Endothelial cell of umbilical vein (primary cell): Measurements from ENCODE around the gene FURIN. TPM values are rescaled to one million over a fixed set of nuclear protein-coding genes. Genes with fewer than 3 reads are reported as not detected.

Experiments
- BruUV-seq: library from RNA; stranded (reverse); fragments of 400-500 nt; replicated peaks from 2 replicates; lab custom pipeline; 2021; lab: Mats Ljungman, UMichigan
- CTCF ChIA-PET: fragments of 300-600, 350-600 bp; sonication (Branson Sonifier 250); formaldehyde crosslinking; loops from one replicate; lab custom pipeline; 2021; ENCODE audit warnings: antibody characterized with exemption, inconsistent platforms; lab: Charles Lee
- POLR2A ChIA-PET: fragments of 300-600, 350-600 bp; sonication (Branson Sonifier 250); formaldehyde crosslinking; loops from one replicate; lab custom pipeline; 2021; ENCODE audit warnings: antibody characterized with exemption, inconsistent platforms; lab: Charles Lee
- DNase-seq: peaks from one replicate; pipeline ENCODE4 v3.0.0-alpha.2; 2011; ENCODE audit warnings: low read depth, low spot score
- FAIRE-seq: peaks from 2 replicates; lab custom pipeline; 2011; peaks lifted over from hg19 to GRCh38; lab: Jason Lieb, UNC
- H2AFZ ChIP-seq: 2 replicates; pipeline ENCODE4 v1.6.0; 2012; ENCODE audit warnings: low read depth, low read length, control low read depth, inconsistent platforms
- H3K27ac ChIP-seq: 2 replicates; pipeline ENCODE4 v1.5.1; 2011; ENCODE audit warnings: low read depth, mild to moderate bottlenecking, control low read depth, low read length, moderate library complexity; ENCODE audit not compliant: insufficient read depth
- H3K27me3 ChIP-seq, 2 experiments: 2 replicates each; pipeline versions ENCODE4 v1.6.0 to v1.6.1; 2011; ENCODE audit warnings: low read length in 2 of 2, mixed read lengths in 1 of 2; ENCODE audit not compliant: control insufficient read depth in 2 of 2, insufficient read depth in 2 of 2
- H3K36me3 ChIP-seq, 2 experiments: 2 replicates in 1 of 2; 3 replicates in 1 of 2; pipeline ENCODE4 v1.5.1; 2011; ENCODE audit warnings: low read length in 2 of 2, mild to moderate bottlenecking in 1 of 2, moderate library complexity in 1 of 2; ENCODE audit not compliant: control insufficient read depth in 2 of 2, insufficient read depth in 2 of 2; ENCODE audit errors: extremely low read depth in 1 of 2
- H3K4me1 ChIP-seq: 3 replicates; pipeline ENCODE4 v1.5.1; 2011; ENCODE audit warnings: mild to moderate bottlenecking, low read length; ENCODE audit not compliant: control insufficient read depth, insufficient read depth; ENCODE audit errors: extremely low read depth
- H3K4me2 ChIP-seq: 2 replicates; pipeline ENCODE4 v1.6.1; 2011; ENCODE audit warnings: low read length, control low read depth, mixed read lengths; ENCODE audit not compliant: insufficient read depth
- H3K4me3 ChIP-seq, 3 experiments: fragments of 200-600 bp in 1 of 3; sonication (generic), shearing (Covaris generic) in 1 of 3; replicated peaks in 1 of 3; 2 replicates each; pipeline ENCODE4 v1.5.1; 2011 to 2016; ENCODE audit warnings: control low read depth in 3 of 3, low read length in 3 of 3, mild to moderate bottlenecking in 2 of 3, inconsistent platforms in 1 of 3, low read depth in 1 of 3, moderate library complexity in 1 of 3; ENCODE audit not compliant: insufficient read depth in 1 of 3
- H3K79me2 ChIP-seq: 2 replicates; pipeline ENCODE4 v1.6.0; 2012; ENCODE audit warnings: low read length, inconsistent platforms; ENCODE audit not compliant: control insufficient read depth, insufficient read depth
- H3K9ac ChIP-seq: replicated peaks from 2 replicates; pipeline ENCODE3; 2011; ENCODE audit warnings: low read length, control low read depth; ENCODE audit not compliant: insufficient read depth; ENCODE audit errors: extremely low read depth
- H3K9me1 ChIP-seq: replicated peaks from 3 replicates; pipeline ENCODE4 v1.6.0; 2011; ENCODE audit warnings: mild to moderate bottlenecking, low read length; ENCODE audit not compliant: control insufficient read depth, insufficient read depth; ENCODE audit errors: extremely low read depth
- H3K9me3 ChIP-seq: replicated peaks from 2 replicates; pipeline ENCODE4 v1.5.1; 2012; ENCODE audit warnings: low read length, inconsistent platforms; ENCODE audit not compliant: control insufficient read depth, insufficient read depth
- H4K20me1 ChIP-seq: replicated peaks from 2 replicates; pipeline ENCODE3; 2011; ENCODE audit warnings: mild to moderate bottlenecking, low read length; ENCODE audit not compliant: control insufficient read depth, insufficient read depth; ENCODE audit errors: extremely low read depth
- EZH2 ChIP-seq: IDR thresholded peaks from 2 replicates; pipeline ENCODE4 v1.6.1; 2012; ENCODE audit warnings: borderline replicate concordance, low read depth, mild to moderate bottlenecking, moderate library complexity, low read length, inconsistent platforms; ENCODE audit not compliant: severe bottlenecking
- FOS ChIP-seq: IDR thresholded peaks from 2 replicates; pipeline ENCODE4 v1.6.1; 2011; ENCODE audit warnings: mild to moderate bottlenecking, low read length, moderate library complexity, borderline replicate concordance; ENCODE audit not compliant: insufficient read depth
- GATA2 ChIP-seq: IDR thresholded peaks from 2 replicates; pipeline ENCODE4 v1.7.0; 2011; ENCODE audit warnings: low read depth, mild to moderate bottlenecking, moderate library complexity, mixed read lengths, low read length; ENCODE audit not compliant: insufficient read length, insufficient read depth
- JUN ChIP-seq: IDR thresholded peaks from 2 replicates; pipeline ENCODE4 v1.6.1; 2011; ENCODE audit warnings: borderline replicate concordance, low read depth; ENCODE audit not compliant: insufficient read length, insufficient read depth
- MYC ChIP-seq: IDR thresholded peaks from one replicate; pipeline ENCODE4 v1.6.1; 2011; ENCODE audit warnings: mild to moderate bottlenecking, low read depth, low read length
- POLR2A ChIP-seq: IDR thresholded peaks from 2 replicates; pipeline ENCODE4 v1.6.1; 2012; ENCODE audit warnings: low read depth, mild to moderate bottlenecking, control low read depth, low read length
- POLR2AphosphoS5 ChIP-seq: IDR thresholded peaks from 2 replicates; pipeline ENCODE4 v1.6.1; 2012; ENCODE audit warnings: low read depth, mild to moderate bottlenecking, control low read depth, low read length, moderate library complexity; ENCODE audit not compliant: insufficient read depth
- dilution Hi-C: fragments of 300-500 bp; cut with MboI; formaldehyde crosslinking; loops from one replicate; pipeline ENCODE4 v1.15.0; 2019; ENCODE audit warnings: low sequenced_read_pairs; ENCODE audit not compliant: extremely low pct_ligation_motif_present
- intact Hi-C: fragments of 100-400 bp; cut with micrococcal nuclease; formaldehyde crosslinking; loops from one replicate; pipeline ENCODE4 v1.10.0; 2022
- polyA plus RNA-seq, 4 experiments: library from polyadenylated mRNA; depleted of rRNA in 3 of 4; stranded (reverse) in 3 of 4; unstranded in 1 of 4; fragments of >200 nt; gene quantifications; 2 replicates each; pipeline versions ENCODE4 v1.2.1 to v1.2.3, GENCODE V29; 2011 to 2012; ENCODE audit warnings: missing spikeins in 1 of 4
- total RNA-seq: library from RNA; stranded (reverse); gene quantifications from 2 replicates; pipeline ENCODE4 v1.2.3, GENCODE V29; 2021
- TF ChIP-seq, protein P1 (sequence below), 2 donors: IDR thresholded peaks; 1 replicate in 1 of 2; 2 replicates in 1 of 2; pipeline ENCODE4 v1.5.1; 2011; ENCODE audit warnings: low read length in 2 of 2, mild to moderate bottlenecking in 2 of 2, moderate library complexity in 2 of 2, control low read depth in 1 of 2, inconsistent platforms in 1 of 2, low read depth in 1 of 2; ENCODE audit not compliant: insufficient read depth in 1 of 2; ENCODE audit errors: extremely low read depth in 1 of 2

FURIN gene
- total and polyA plus RNA-seq, 2 donors (not counting 3 experiments of a cell fraction or from before 2014, with no cell fraction given) = 77.4 to 131 TPM

DNA sequence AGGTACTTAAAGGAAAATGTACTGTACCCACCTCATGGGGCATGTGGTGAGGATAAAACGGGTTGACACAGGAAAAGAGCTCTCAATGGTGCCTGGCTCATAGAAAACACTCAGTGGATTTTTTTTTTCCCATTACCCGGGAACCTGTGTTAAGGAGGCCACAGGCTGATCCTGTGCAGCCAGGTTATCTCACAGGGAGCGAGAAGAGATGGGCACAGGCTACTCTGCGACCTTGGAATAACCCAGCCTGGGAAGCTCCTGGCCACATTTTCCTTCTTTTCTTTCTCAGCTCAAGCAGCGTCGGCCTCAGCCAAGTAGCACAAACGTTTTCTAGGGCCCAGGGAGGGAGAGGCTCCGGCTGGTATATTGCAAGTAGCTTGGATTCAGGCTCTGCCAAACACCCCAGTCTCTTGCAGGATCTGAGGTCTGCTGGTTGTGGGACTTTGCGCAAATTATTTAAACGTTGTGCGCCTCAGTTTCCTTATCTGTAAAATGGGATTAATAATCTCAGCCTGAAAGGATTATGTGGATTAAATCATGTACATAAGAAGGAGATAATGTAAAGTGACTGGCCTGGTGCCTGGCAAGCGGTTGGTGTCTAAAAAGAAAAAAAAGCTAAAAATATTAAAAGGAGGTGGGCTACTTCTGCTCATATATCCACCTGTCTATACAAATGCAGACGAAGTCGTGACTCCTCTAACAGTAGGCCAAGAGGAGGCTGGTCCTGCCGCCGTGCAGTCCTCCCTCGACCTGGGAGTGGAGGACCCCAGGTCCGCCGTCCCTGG lies 2.2 kb downstream of the FURIN start:
- dilution Hi-C loops = no loop called here
- peak; percentile 58 for DNase-seq
- Histone ChIP-seq H3K9me3 (no peaks in the 10 kb centered on the region), H2AFZ (peak overlapping the region; percentile 23), H3K79me2 (peaks cover 46% of the 10 kb centered on the region), H3K27ac (peak overlapping the region; percentile 89), H4K20me1 (no peaks in the 10 kb centered on the region), H3K9ac (peak overlapping the region; percentile 94), H3K4me2 (peak overlapping the region; percentile 81), H3K9me1 (no peaks in the 10 kb centered on the region), H3K4me3 (peak overlapping the region; percentile 22 to 69 (median 59)), H3K4me1 (peaks cover 42% of the 10 kb centered on the region), H3K27me3 (no peaks in the 10 kb centered on the region), H3K36me3 (no peaks in the 10 kb centered on the region)
- BruUV-seq = TSS peak; percentile 50
- intact Hi-C loops = no loop called here
- FAIRE-seq = no peak
- CTCF ChIA-PET = interaction anchor here (0.6 to 4.0 kb wide), 4 partner anchors 15 to 301 kb away, joined by 3 to 26 read pairs (median 9); partner anchors contain the start of genes BLM and FES
- TF ChIP-seq FOS = no peak
- TF ChIP-seq GATA2 = no peak
- TF ChIP-seq, protein P1, sequence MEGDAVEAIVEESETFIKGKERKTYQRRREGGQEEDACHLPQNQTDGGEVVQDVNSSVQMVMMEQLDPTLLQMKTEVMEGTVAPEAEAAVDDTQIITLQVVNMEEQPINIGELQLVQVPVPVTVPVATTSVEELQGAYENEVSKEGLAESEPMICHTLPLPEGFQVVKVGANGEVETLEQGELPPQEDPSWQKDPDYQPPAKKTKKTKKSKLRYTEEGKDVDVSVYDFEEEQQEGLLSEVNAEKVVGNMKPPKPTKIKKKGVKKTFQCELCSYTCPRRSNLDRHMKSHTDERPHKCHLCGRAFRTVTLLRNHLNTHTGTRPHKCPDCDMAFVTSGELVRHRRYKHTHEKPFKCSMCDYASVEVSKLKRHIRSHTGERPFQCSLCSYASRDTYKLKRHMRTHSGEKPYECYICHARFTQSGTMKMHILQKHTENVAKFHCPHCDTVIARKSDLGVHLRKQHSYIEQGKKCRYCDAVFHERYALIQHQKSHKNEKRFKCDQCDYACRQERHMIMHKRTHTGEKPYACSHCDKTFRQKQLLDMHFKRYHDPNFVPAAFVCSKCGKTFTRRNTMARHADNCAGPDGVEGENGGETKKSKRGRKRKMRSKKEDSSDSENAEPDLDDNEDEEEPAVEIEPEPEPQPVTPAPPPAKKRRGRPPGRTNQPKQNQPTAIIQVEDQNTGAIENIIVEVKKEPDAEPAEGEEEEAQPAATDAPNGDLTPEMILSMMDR (IDR thresholded peaks at IDR 0.05; ENCODE audit: extremely low read depth in 1 of 2, insufficient read depth in 1 of 2, low read depth in 1 of 2, low read length in 2 of 2) = no peak
- TF ChIP-seq EZH2 = no peak
- TF ChIP-seq POLR2AphosphoS5 = no peak
- TF ChIP-seq JUN = no peak
- no peak for TF ChIP-seq POLR2A
- TF ChIP-seq MYC = no peak
- POLR2A ChIA-PET = interaction anchor here (0.8 kb wide), 1 partner anchor 13 kb away, joined by 5 read pairs; the partner anchor contains the start of gene FES
